Transverse colon (tissue), 4 donors: ENCODE data around the gene SLC7A10. TPM values are rescaled to one million over a fixed set of nuclear protein-coding genes. Genes with fewer than 3 reads are reported as not detected.

Experiments
- DNase-seq: peaks from one replicate; pipeline ENCODE4 v3.0.0-alpha.2; 2019
- H3K27ac ChIP-seq, 4 donors: fragments of 200-600 bp; sonication (generic); 2 replicates each; pipeline ENCODE4 v1.5.1; 2016 to 2018; ENCODE audit warnings: inconsistent platforms in 4 of 4
- H3K27me3 ChIP-seq: fragments of 200-600 bp; sonication (generic); 2 replicates; pipeline ENCODE4 v1.5.1; 2017; ENCODE audit warnings: inconsistent platforms
- H3K36me3 ChIP-seq, 4 donors: fragments of 200-600 bp; sonication (generic); 2 replicates each; pipeline ENCODE4 v1.5.1; 2017 to 2019; ENCODE audit warnings: inconsistent platforms in 4 of 4
- H3K4me1 ChIP-seq, 4 donors: fragments of 200-600 bp; sonication (generic); 2 replicates each; pipeline ENCODE4 v1.5.1; 2017 to 2020; ENCODE audit warnings: inconsistent platforms in 4 of 4
- H3K4me3 ChIP-seq, 4 donors: fragments of 200-600 bp; sonication (generic); 1 replicate in 1 of 4; 2 replicates in 3 of 4; pipeline versions ENCODE4 v1.5.1 to v1.6.1; 2017 to 2019; ENCODE audit warnings: inconsistent platforms in 4 of 4
- H3K9me3 ChIP-seq, 2 donors: fragments of 200-600 bp; sonication (generic); 2 replicates each; pipeline ENCODE4 v1.5.1; 2017 to 2019; ENCODE audit warnings: inconsistent platforms in 2 of 2
- EP300 ChIP-seq: sonication (generic); formaldehyde crosslinking; IDR thresholded peaks from one replicate; pipeline ENCODE4 v1.6.1; 2017; ENCODE audit warnings: antibody characterized with exemption, low read depth
- POLR2A ChIP-seq: fragments of 450-650 bp; IDR thresholded peaks from one replicate; pipeline ENCODE4 v1.6.1; 2016; ENCODE audit warnings: antibody characterized with exemption, mild to moderate bottlenecking, moderate library complexity
- POLR2AphosphoS5 ChIP-seq, 3 donors: sonication (generic); formaldehyde crosslinking; IDR thresholded peaks; one replicate each; pipeline ENCODE4 v1.6.1; 2016; ENCODE audit warnings: antibody characterized with exemption in 3 of 3
- WGBS, 2 donors: methylation state at CpG; one replicate each; pipeline ENCODE4 v1.1.5; 2018; ENCODE audit warnings: low coverage in 1 of 2; 5-methylcytosine and 5-hydroxymethylcytosine counted together
- in situ Hi-C, 4 donors: fragments of 200-750 bp; cut with MboI; loops; one replicate each; pipeline versions ENCODE4 v1.15.0 to v1.15.1; 2017; ENCODE audit warnings: low sequenced_read_pairs in 3 of 4, low pct_ligation_motif_present in 1 of 4, low pct_unique_long_range_greater_than_20kb in 1 of 4
- intact Hi-C: fragments of 100-400 bp; cut with DNase I; formaldehyde crosslinking; loops from one replicate; pipeline ENCODE4 v1.15.1; 2023; ENCODE audit warnings: low total_unique reads
- total RNA-seq, 4 donors: library from RNA; depleted of rRNA; stranded (reverse); fragments of >200 nt; gene quantifications; one replicate each; pipeline ENCODE4 v1.1.0, GENCODE V29; 2016
- TF ChIP-seq, protein P1 (sequence below), 5 experiments: fragments of 200-600 bp in 3 of 5; fragments of 450-650 bp in 2 of 5; sonication (generic) in 3 of 5; IDR thresholded peaks; 1 replicate in 2 of 5; 2 replicates in 3 of 5; pipeline ENCODE4 v1.5.1; 2016 to 2017; ENCODE audit warnings: antibody characterized with exemption in 5 of 5, inconsistent platforms in 3 of 5, mild to moderate bottlenecking in 2 of 5, moderate library complexity in 1 of 5

Gene SLC7A10
- total RNA-seq, 4 donors from 2014 or later: 0.48 TPM; not detected in 3

DNA sequence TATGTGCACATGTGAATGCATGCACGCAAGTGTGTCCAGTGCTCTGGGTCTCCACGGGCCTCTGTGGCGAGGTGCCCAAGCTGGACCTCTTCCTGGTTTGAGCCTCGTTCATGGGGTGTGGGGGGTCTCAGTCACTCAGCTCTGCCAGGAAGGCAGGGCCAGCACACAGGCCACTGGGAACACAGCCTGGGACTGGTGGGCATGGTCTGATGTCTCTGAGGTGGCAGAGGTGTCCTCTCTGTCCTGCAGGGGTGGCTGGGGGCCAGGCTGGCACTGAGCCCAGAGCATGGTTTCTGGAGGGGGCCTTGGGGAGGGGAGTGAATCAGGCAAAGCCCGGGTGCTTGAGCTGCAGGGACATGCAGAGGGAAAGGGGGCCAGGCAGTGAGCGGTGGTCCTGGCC lies 22.1 kb downstream of the SLC7A10 start:
- intact Hi-C loops (no loop called here), in situ Hi-C loops (no loop called here)
- no peaks in the 10 kb centered on the region for H3K4me1 ChIP-seq
- H3K27ac ChIP-seq: no peak overlapping the region
- DNase-seq: no peak
- H3K36me3 ChIP-seq: no peaks in the 10 kb centered on the region
- WGBS, 2 donors: 82% methylated on average over 6 of the region's 6 CpGs; no CpG with 5 or more reads in 1 of the 2 donors
- H3K4me3 ChIP-seq: no peak overlapping the region
- H3K27me3 ChIP-seq: no peaks in the 10 kb centered on the region
- H3K9me3 ChIP-seq: no peaks in the 10 kb centered on the region
- no peak for TF ChIP-seq POLR2A
- TF ChIP-seq POLR2AphosphoS5 (IDR thresholded peaks at IDR 0.05): no peak
- TF ChIP-seq, protein P1, sequence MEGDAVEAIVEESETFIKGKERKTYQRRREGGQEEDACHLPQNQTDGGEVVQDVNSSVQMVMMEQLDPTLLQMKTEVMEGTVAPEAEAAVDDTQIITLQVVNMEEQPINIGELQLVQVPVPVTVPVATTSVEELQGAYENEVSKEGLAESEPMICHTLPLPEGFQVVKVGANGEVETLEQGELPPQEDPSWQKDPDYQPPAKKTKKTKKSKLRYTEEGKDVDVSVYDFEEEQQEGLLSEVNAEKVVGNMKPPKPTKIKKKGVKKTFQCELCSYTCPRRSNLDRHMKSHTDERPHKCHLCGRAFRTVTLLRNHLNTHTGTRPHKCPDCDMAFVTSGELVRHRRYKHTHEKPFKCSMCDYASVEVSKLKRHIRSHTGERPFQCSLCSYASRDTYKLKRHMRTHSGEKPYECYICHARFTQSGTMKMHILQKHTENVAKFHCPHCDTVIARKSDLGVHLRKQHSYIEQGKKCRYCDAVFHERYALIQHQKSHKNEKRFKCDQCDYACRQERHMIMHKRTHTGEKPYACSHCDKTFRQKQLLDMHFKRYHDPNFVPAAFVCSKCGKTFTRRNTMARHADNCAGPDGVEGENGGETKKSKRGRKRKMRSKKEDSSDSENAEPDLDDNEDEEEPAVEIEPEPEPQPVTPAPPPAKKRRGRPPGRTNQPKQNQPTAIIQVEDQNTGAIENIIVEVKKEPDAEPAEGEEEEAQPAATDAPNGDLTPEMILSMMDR (IDR thresholded peaks at IDR 0.05): no peak
- TF ChIP-seq EP300: no peak

DNA sequence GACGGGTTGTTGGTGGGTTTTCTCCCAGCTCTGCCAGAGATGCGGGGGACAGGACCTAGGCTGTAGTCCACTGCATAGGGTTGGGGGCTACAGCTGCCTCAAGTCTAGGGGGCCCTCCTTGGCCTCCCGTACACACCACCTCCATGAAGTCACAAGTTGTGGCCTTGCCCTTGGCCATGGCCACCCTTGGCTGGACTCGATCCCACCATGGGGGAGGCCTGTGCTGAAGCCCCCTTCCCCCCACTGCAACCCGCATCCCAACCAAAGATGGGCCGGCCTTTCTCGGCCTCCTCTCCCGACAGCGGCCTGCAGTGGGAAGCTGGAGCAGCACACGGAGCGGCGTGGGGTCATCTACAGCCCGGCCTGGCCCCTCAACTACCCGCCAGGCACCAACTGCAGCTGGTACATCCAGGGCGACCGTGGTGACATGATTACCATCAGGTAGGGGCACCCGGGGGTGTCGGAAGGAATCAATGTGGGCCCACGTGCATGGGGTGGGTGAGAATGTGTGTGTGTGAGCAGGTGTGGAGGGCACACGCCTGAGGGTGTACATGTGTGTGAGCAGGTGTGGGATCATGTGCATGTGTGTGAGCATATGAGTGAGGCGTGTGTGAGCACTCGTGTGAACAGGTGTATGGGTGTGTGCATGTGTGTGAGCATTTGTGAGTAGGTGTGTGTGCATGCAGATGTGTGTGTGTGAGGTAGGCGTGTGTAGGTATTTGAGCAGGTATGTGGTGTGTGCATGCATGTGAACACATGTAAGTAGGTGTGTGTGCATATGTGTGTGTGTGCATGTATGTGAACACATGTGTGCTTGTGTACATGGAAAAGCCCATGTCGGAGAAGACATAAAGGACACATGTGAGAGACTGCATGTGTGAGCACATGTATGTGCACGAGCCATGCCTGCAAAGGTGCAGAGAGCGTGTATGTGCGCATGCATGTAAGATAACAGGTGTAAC lies 22.8 kb downstream of the SLC7A10 start:
- Histone ChIP-seq H3K4me1 (no peaks in the 10 kb centered on the region), H3K27me3 (no peaks in the 10 kb centered on the region), H3K36me3 (no peaks in the 10 kb centered on the region), H3K9me3 (no peaks in the 10 kb centered on the region), H3K4me3 (no peak overlapping the region), H3K27ac (no peak overlapping the region)
- in situ Hi-C loops (no loop called here), intact Hi-C loops (no loop called here)
- 90 to 91% methylated on average over 5 to 25 of the region's 27 CpGs for WGBS, 2 donors
- TF ChIP-seq, protein P1 (IDR thresholded peaks at IDR 0.05): no peak
- TF ChIP-seq EP300: no peak
- TF ChIP-seq POLR2A: no peak
- no peak for TF ChIP-seq POLR2AphosphoS5 (IDR thresholded peaks at IDR 0.05)
- DNase-seq: no peak

DNA sequence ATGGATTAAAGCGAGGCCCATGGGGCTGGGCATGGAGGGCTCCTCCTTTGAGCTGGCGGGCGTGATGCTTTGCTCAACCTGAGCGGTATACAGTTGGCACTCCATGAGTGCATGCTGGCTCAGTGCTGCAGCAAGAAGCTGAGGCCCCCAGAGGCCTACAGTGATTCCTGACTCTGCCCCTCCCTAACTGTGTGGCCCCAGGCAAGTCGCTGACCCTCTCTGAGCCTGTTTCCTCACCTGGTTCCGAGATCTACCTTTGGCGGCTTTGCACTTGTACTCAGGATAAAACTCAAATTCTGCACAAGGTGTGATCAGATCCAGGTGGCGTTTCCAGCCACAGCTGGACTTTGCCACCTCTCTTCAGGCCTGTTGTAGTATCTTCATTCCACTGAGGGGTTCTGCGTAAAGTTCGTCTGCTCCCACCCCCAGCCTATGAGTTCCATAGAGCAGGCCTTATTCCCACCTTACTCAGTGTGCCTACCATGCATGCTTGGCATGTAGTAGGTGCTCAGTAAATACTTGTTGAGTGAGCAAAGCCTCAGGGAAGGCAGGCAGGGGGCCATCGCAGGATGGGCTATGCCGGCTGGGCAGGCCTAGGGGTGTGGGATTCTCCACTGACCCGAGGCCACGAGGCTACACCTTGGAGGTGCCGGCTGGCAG lies 23.6 kb downstream of the SLC7A10 start:
- intact Hi-C loops: no loop called here
- no peak for TF ChIP-seq EP300
- TF ChIP-seq, protein P1 (IDR thresholded peaks at IDR 0.05): no peak
- no peak for TF ChIP-seq POLR2AphosphoS5 (IDR thresholded peaks at IDR 0.05)
- TF ChIP-seq POLR2A: no peak

GRCh38 chr19:33201473-33201872 lies 24.2 kb downstream of the SLC7A10 start:
- Histone ChIP-seq H3K9me3 (no peaks in the 10 kb centered on the region), H3K4me1 (no peaks in the 10 kb centered on the region), H3K27me3 (no peaks in the 10 kb centered on the region), H3K36me3 (no peaks in the 10 kb centered on the region), H3K27ac (no peak overlapping the region), H3K4me3 (no peak overlapping the region)
- in situ Hi-C loops: no loop called here
- TF ChIP-seq POLR2AphosphoS5 (IDR thresholded peaks at IDR 0.05) (no peak), EP300 (no peak)
- TF ChIP-seq, protein P1 (IDR thresholded peaks at IDR 0.05): no peak
- 86% methylated on average over 6 of the region's 6 CpGs; no CpG with 5 or more reads in 1 of the 2 donors for WGBS, 2 donors
- intact Hi-C loops: no loop called here
- no peak for DNase-seq

More for the DNA sequence above, 23.6 kb downstream of the SLC7A10 start:
- Histone ChIP-seq H3K9me3 (no peaks in the 10 kb centered on the region), H3K36me3 (no peaks in the 10 kb centered on the region), H3K4me1 (no peaks in the 10 kb centered on the region), H3K4me3 (no peak overlapping the region), H3K27ac (no peak overlapping the region), H3K27me3 (no peaks in the 10 kb centered on the region)
- DNase-seq: no peak
- in situ Hi-C loops: no loop called here
- WGBS, 2 donors: 93 to 100% methylated on average over 1 to 15 of the region's 15 CpGs
